A549 (cell line): Measurements from ENCODE around the gene LHX2. TPM values are rescaled to one million over a fixed set of nuclear protein-coding genes. Genes with fewer than 3 reads are reported as not detected.

ENCODE experiments used
- ATAC-seq, 2 experiments: fragments of 200-7000 bp in 1 of 2; fragments of >200 bp in 1 of 2; cut with Nextera tagmentation in 1 of 2; cut with Tn5 transposase in 1 of 2; 3 replicates each; pipeline versions ENCODE4 v1.8.0 to v1.9.1; 2018 to 2020; ENCODE audit warnings: mild to moderate bottlenecking in 1 of 2, moderate library complexity in 1 of 2
- CTCF ChIA-PET: fragments of 300-600 bp; sonication (Branson Sonifier 250); formaldehyde crosslinking; extraction: SDS; loops from one replicate; lab custom pipeline; 2021; ENCODE audit warnings: antibody characterized with exemption, inconsistent platforms; lab: Yijun Ruan, JAX
- POLR2A ChIA-PET: fragments of 350-600 bp; formaldehyde crosslinking; extraction: SDS; loops from one replicate; lab custom pipeline; 2021; ENCODE audit warnings: antibody characterized with exemption, inconsistent platforms; lab: Yijun Ruan, JAX
- DNase-seq, 2 experiments: peaks; one replicate each; pipeline versions ENCODE4 v3.0.0 to v3.0.0-alpha.2; 2011 to 2016; ENCODE audit warnings: low read depth in 1 of 2, low spot score in 1 of 2
- FAIRE-seq: peaks from 2 replicates; lab custom pipeline; 2011; peaks lifted over from hg19 to GRCh38; lab: Jason Lieb, UNC
- H3K27ac ChIP-seq, 2 experiments: fragments of >200 bp; sonication (Bioruptor Twin); formaldehyde crosslinking; 3 replicates each; pipeline ENCODE4 v1.5.1; 2016 to 2017
- H3K4me1 ChIP-seq: fragments of >200 bp; sonication (Bioruptor Twin); formaldehyde crosslinking; 3 replicates; pipeline ENCODE4 v1.6.1; 2016
- H3K4me2 ChIP-seq: fragments of >200 bp; sonication (Bioruptor Twin); formaldehyde crosslinking; 3 replicates; pipeline ENCODE4 v1.6.1; 2016
- H3K4me3 ChIP-seq: fragments of >200 bp; sonication (Bioruptor Twin); formaldehyde crosslinking; 3 replicates; pipeline ENCODE4 v1.5.1; 2016
- H3K9me3 ChIP-seq: fragments of >200 bp; sonication (Bioruptor Twin); formaldehyde crosslinking; 3 replicates; pipeline ENCODE4 v1.6.1; 2016
- CBX2 ChIP-seq: fragments of 200-600 bp; sonication (generic); IDR thresholded peaks from 2 replicates; pipeline ENCODE4 v1.6.1; 2016; ENCODE audit warnings: low read depth, mild to moderate bottlenecking, borderline replicate concordance
- ESRRA ChIP-seq: fragments of 150-350 bp; IDR thresholded peaks from 2 replicates; pipeline ENCODE4 v1.6.1; 2014; ENCODE audit warnings: mild to moderate bottlenecking, low read length, borderline replicate concordance
- FOSB ChIP-seq: fragments of 250-450 bp; sonication (Bioruptor Pico); IDR thresholded peaks from 2 replicates; pipeline ENCODE4 v1.5.0; 2020; ENCODE audit warnings: mild to moderate bottlenecking, moderate library complexity
- FOSL2 ChIP-seq, 2 experiments: fragments of 450-650 bp in 1 of 2; fragments of >200 bp in 1 of 2; sonication (Bioruptor Twin) in 1 of 2; formaldehyde crosslinking; IDR thresholded peaks; 2 replicates each; pipeline versions ENCODE4 v1.5.0 to v1.6.1; 2016 to 2020; ENCODE audit warnings: mild to moderate bottlenecking in 1 of 2, moderate library complexity in 1 of 2
- HDAC2 ChIP-seq: fragments of 200-600 bp; sonication (generic); IDR thresholded peaks from 2 replicates; pipeline ENCODE4 v1.6.1; 2016
- HEYL ChIP-seq: fragments of 250-450 bp; sonication (Bioruptor Pico); IDR thresholded peaks from 2 replicates; pipeline ENCODE4 v1.8.0; 2021; ENCODE audit warnings: mild to moderate bottlenecking, moderate library complexity
- HMGXB4 ChIP-seq: fragments of 250-450 bp; sonication (Bioruptor Pico); IDR thresholded peaks from 2 replicates; pipeline ENCODE4 v1.5.0; 2021; ENCODE audit warnings: mild to moderate bottlenecking, moderate library complexity, borderline replicate concordance
- JUNB ChIP-seq: fragments of >200 bp; sonication (Bioruptor Twin); formaldehyde crosslinking; IDR thresholded peaks from 2 replicates; pipeline ENCODE4 v1.6.1; 2016
- KDM5A ChIP-seq: fragments of 200-600 bp; sonication (generic); IDR thresholded peaks from 2 replicates; pipeline ENCODE4 v1.6.1; 2016; ENCODE audit warnings: antibody characterized with exemption, mild to moderate bottlenecking
- MAFK ChIP-seq: fragments of 450-650 bp; IDR thresholded peaks from 2 replicates; pipeline ENCODE4 v1.6.1; 2014; ENCODE audit not compliant: partially characterized antibody
- NFE2L2 ChIP-seq: fragments of 150-350 bp; conservative IDR thresholded peaks from 2 replicates; pipeline ENCODE4 v1.6.1; 2014; ENCODE audit warnings: low read length
- NPAS2 ChIP-seq: fragments of 250-450 bp; sonication (Bioruptor Pico); IDR thresholded peaks from 2 replicates; pipeline ENCODE4 v1.8.0; 2022; ENCODE audit warnings: mild to moderate bottlenecking, moderate library complexity, borderline replicate concordance
- PBX3 ChIP-seq: IDR thresholded peaks from 2 replicates; pipeline ENCODE4 v1.6.1; 2012
- POLR2AphosphoS2 ChIP-seq: conservative IDR thresholded peaks from 2 replicates; pipeline ENCODE4 v1.6.1; 2012; ENCODE audit warnings: low read length, improper control_type of control experiment, inconsistent platforms
- REST ChIP-seq: fragments of 200-600 bp; sonication (generic); IDR thresholded peaks from 2 replicates; pipeline ENCODE4 v1.6.1; 2016; ENCODE audit warnings: antibody characterized with exemption, mild to moderate bottlenecking, moderate library complexity
- RNF2 ChIP-seq: fragments of 200-600 bp; sonication (generic); IDR thresholded peaks from 2 replicates; pipeline ENCODE4 v1.6.1; 2016; ENCODE audit warnings: low read depth, mild to moderate bottlenecking, antibody characterized with exemption, moderate library complexity, borderline replicate concordance
- ZNF302 ChIP-seq: fragments of 250-450 bp; sonication (Bioruptor Pico); IDR thresholded peaks from 2 replicates; pipeline ENCODE4 v1.9.0; 2021; ENCODE audit warnings: inconsistent platforms, mild to moderate bottlenecking, moderate library complexity
- WGBS: methylation state at CpG from one replicate; pipeline ENCODE4 v1.1.6; 2017; ENCODE audit errors: missing lambda C conversion rate; 5-methylcytosine and 5-hydroxymethylcytosine counted together
- polyA plus RNA-seq, 4 experiments: library from polyadenylated mRNA; depleted of rRNA in 3 of 4; stranded (reverse); fragments of >200 nt; fragmentation: RNase III in 1 of 4; extraction: RNeasy Plus Mini Kit Qiagen cat#74134 plus additional on column Dnase treatment in 1 of 4; gene quantifications; 2 replicates in 3 of 4; 3 replicates in 1 of 4; pipeline ENCODE4 v1.2.3, GENCODE V29; 2011 to 2017

Gene LHX2
- polyA plus RNA-seq, 2 of the 4 experiments (the other 2 are of a cell fraction), result 2.4 to 4.4 TPM

- no peak for TF ChIP-seq KDM5A
- TF ChIP-seq MAFK, result peak; percentile 63
- H3K27ac ChIP-seq, result no peak overlapping the region
- DNase-seq, result no peak
- peaks cover 11% of the 10 kb centered on the region for H3K9me3 ChIP-seq
- 65% methylated on average over 13 of the region's 13 CpGs for WGBS
- no peak overlapping the region for H3K4me3 ChIP-seq
- ChIA-PET POLR2A (no interaction called here), CTCF (no interaction called here)
- no peak for ATAC-seq
- no peaks in the 10 kb centered on the region for H3K4me1 ChIP-seq
- H3K4me2 ChIP-seq, result no peak overlapping the region
- no peak for FAIRE-seq
Measured at GRCh38 chr9:124066783-124067577, 55.4 kb downstream of the LHX2 start.

GRCh38 chr9:124068251-124068650 is 56.7 kb downstream of the LHX2 start:
- peaks cover 11% of the 10 kb centered on the region for H3K9me3 ChIP-seq
- no peak overlapping the region for H3K4me2 ChIP-seq
- H3K4me3 ChIP-seq, result no peak overlapping the region
- ChIA-PET POLR2A (no interaction called here), CTCF (interaction anchor here (0.8 to 1.2 kb wide), 2 partner anchors 12 to 27 kb away, joined by 3 read pairs; no protein-coding TSS in a partner anchor)
- FAIRE-seq (no peak), ATAC-seq (no peak), DNase-seq (no peak)
- H3K27ac ChIP-seq, result no peak overlapping the region
- WGBS, result 74% methylated on average over 3 of the region's 3 CpGs
- H3K4me1 ChIP-seq, result no peaks in the 10 kb centered on the region
- no peak for TF ChIP-seq NFE2L2
- no peak for TF ChIP-seq HEYL (CRISPR knock-in tag)
- no peak for TF ChIP-seq JUNB
- TF ChIP-seq CBX2, result no peak
- TF ChIP-seq ESRRA, result no peak
- TF ChIP-seq FOSB (CRISPR knock-in tag), result no peak
- TF ChIP-seq ZNF302 (CRISPR knock-in tag), result no peak
- no peak for TF ChIP-seq NPAS2 (CRISPR knock-in tag)
- TF ChIP-seq HDAC2, result no peak
- TF ChIP-seq RNF2, result no peak
- TF ChIP-seq FOSL2 (IDR thresholded peaks at IDR 0.05), result no peak
- TF ChIP-seq FOSL2 (CRISPR knock-in tag; IDR thresholded peaks at IDR 0.05), result no peak
- TF ChIP-seq PBX3, result no peak
- TF ChIP-seq HMGXB4 (CRISPR knock-in tag), result no peak
- TF ChIP-seq REST, result no peak
- no peak for TF ChIP-seq POLR2AphosphoS2
